Smooth muscle cell (in vitro differentiated cells): ENCODE results near the gene ITPR3. TPM values are rescaled to one million over a fixed set of nuclear protein-coding genes. Genes with fewer than 3 reads are reported as not detected.

ENCODE experiments used
- DNase-seq: peaks from one replicate; lab custom pipeline; 2025; ENCODE audit not compliant: unreplicated experiment; lab: John Stamatoyannopoulos, UW
- H2AFZ ChIP-seq: fragments of 200-600 bp; sonication (generic); 2 replicates; pipeline ENCODE4 v1.6.0; 2016; ENCODE audit warnings: antibody characterized with exemption, low read depth, mild to moderate bottlenecking
- H3F3A ChIP-seq: fragments of 200-600 bp; sonication (generic); 2 replicates; pipeline ENCODE4 v1.6.0; 2017; ENCODE audit warnings: antibody characterized with exemption, low read depth
- H3K27ac ChIP-seq: fragments of 200-600 bp; sonication (generic); 2 replicates; pipeline ENCODE4 v1.5.1; 2016; ENCODE audit warnings: low read depth, mild to moderate bottlenecking
- H3K27me3 ChIP-seq: fragments of 200-600 bp; sonication (generic); 2 replicates; pipeline ENCODE4 v1.6.1; 2016; ENCODE audit warnings: low read depth, mild to moderate bottlenecking
- H3K36me3 ChIP-seq: fragments of 200-600 bp; sonication (generic); 2 replicates; pipeline ENCODE4 v1.5.1; 2016; ENCODE audit warnings: low read depth
- H3K4me1 ChIP-seq: fragments of 200-600 bp; sonication (generic); 2 replicates; pipeline ENCODE4 v1.5.1; 2016; ENCODE audit warnings: low read depth
- H3K4me2 ChIP-seq: fragments of 200-600 bp; sonication (generic); 2 replicates; pipeline ENCODE4 v1.6.0; 2016; ENCODE audit warnings: mild to moderate bottlenecking
- H3K4me3 ChIP-seq: fragments of 200-600 bp; sonication (generic); 2 replicates; pipeline ENCODE4 v1.5.1; 2016; ENCODE audit warnings: mild to moderate bottlenecking
- H3K79me2 ChIP-seq: fragments of 200-600 bp; sonication (generic); 2 replicates; pipeline ENCODE4 v1.6.0; 2016; ENCODE audit warnings: low read depth, mild to moderate bottlenecking
- H3K9ac ChIP-seq: fragments of 200-600 bp; sonication (generic); 2 replicates; pipeline ENCODE4 v1.6.0; 2016; ENCODE audit warnings: low read depth
- H3K9me3 ChIP-seq: fragments of 200-600 bp; sonication (generic); replicated peaks from 2 replicates; pipeline ENCODE4 v1.5.1; 2016; ENCODE audit warnings: low read depth
- H4K20me1 ChIP-seq: fragments of 200-600 bp; sonication (generic); 2 replicates; pipeline ENCODE4 v1.6.0; 2016; ENCODE audit warnings: low read depth
- WGBS: methylation state at CpG from one replicate; pipeline ENCODE4 v1.1.7; 2016; ENCODE audit warnings: low lambda C conversion rate; 5-methylcytosine and 5-hydroxymethylcytosine counted together
- polyA plus RNA-seq: library from polyadenylated mRNA; unstranded; fragments of >200 nt; fragmentation: Nextera tagmentation; extraction: Ambion mirVana; gene quantifications from 2 replicates; pipeline ENCODE4 v1.2.1, GENCODE V29; 2016
- total RNA-seq: library from RNA; depleted of rRNA; stranded (reverse); fragments of >200 nt; gene quantifications from 2 replicates; pipeline ENCODE4 v1.2.3, GENCODE V29; 2014
- TF ChIP-seq, protein P1 (sequence below): fragments of 200-600 bp; sonication (generic); IDR thresholded peaks from 2 replicates; pipeline ENCODE4 v1.5.1; 2017; ENCODE audit warnings: borderline replicate concordance, mild to moderate bottlenecking, antibody characterized with exemption; ENCODE audit not compliant: insufficient read depth, poor library complexity, severe bottlenecking

ITPR3 gene
- total and polyA plus RNA-seq, 2 experiments from 2014 or later, result 2.0 to 7.4 TPM

DNA sequence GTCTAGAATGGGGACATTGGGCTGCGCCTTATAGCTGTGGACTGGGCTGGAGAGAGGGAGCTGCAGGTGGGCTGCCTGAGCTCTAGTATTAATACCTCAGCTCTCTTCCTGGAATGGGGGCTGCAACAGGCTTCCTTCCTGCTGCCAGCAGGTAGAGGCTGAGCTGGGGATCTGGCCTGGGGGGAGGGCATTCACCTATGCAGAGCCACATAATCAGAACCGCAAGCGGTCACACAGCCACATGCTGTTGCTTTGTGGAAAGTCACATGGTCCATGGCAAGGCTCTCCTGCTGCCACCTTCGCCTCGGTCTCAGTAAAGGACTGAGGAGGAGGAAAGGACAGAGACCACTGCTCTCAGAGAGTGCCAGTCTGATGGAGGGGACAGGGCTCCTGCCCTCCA, 35.7 kb downstream of the ITPR3 start:
- no peak overlapping the region for H3K4me2 ChIP-seq
- H3K79me2 ChIP-seq, result no peaks in the 10 kb centered on the region
- 87% methylated on average over 5 of the region's 5 CpGs for whole genome bisulfite sequencing

DNA sequence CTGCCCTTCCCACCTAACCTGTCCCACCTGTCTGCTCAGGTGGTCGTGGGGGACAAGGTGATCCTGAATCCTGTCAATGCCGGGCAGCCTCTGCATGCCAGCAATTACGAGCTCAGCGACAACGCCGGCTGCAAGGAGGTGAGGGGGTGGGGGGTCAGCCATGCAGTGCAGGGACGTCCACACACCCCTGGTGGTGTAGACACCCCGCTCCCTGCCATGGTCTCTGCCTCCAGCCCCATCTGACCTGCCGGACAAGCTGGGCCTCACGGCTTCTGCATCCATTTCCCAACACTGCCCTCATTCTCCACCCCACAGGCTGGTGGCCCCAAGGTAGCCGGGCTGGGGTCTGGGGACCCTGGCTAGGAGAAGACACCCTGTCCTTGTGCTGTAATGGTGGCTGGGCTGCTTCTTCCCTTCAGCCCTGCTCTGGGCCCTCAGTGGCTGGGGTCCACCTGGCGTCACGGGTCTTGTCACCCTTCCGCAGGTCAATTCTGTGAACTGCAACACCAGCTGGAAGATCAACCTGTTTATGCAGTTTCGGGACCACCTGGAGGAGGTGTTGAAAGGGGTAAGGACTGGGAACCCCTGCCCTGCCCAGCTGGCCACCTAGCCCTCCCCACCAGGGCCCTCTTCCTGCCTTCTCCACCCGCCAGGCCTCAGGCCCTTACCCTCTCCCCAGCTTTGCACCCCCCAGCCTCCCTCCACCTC, 38.0 kb downstream of the ITPR3 start:
- Histone ChIP-seq H3K36me3 (no peaks in the 10 kb centered on the region), H3K9me3 (no peaks in the 10 kb centered on the region), H3K79me2 (no peaks in the 10 kb centered on the region), H3K27ac (no peak overlapping the region), H3K4me3 (no peak overlapping the region), H4K20me1 (no peaks in the 10 kb centered on the region), H3K4me2 (no peak overlapping the region), H3K9ac (no peak overlapping the region), H3F3A (no peaks in the 10 kb centered on the region), H3K27me3 (no peaks in the 10 kb centered on the region), H2AFZ (no peak overlapping the region), H3K4me1 (no peaks in the 10 kb centered on the region)
- WGBS, result 91% methylated on average over 14 of the region's 16 CpGs
- TF ChIP-seq, protein P1, sequence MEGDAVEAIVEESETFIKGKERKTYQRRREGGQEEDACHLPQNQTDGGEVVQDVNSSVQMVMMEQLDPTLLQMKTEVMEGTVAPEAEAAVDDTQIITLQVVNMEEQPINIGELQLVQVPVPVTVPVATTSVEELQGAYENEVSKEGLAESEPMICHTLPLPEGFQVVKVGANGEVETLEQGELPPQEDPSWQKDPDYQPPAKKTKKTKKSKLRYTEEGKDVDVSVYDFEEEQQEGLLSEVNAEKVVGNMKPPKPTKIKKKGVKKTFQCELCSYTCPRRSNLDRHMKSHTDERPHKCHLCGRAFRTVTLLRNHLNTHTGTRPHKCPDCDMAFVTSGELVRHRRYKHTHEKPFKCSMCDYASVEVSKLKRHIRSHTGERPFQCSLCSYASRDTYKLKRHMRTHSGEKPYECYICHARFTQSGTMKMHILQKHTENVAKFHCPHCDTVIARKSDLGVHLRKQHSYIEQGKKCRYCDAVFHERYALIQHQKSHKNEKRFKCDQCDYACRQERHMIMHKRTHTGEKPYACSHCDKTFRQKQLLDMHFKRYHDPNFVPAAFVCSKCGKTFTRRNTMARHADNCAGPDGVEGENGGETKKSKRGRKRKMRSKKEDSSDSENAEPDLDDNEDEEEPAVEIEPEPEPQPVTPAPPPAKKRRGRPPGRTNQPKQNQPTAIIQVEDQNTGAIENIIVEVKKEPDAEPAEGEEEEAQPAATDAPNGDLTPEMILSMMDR, result no peak
- no peak for DNase-seq

More for the DNA sequence above, 35.7 kb downstream of the ITPR3 start:
- DNase-seq, result no peak
- Histone ChIP-seq H3K36me3 (no peaks in the 10 kb centered on the region), H4K20me1 (no peaks in the 10 kb centered on the region), H3K4me1 (no peaks in the 10 kb centered on the region), H3K27ac (no peak overlapping the region), H3K9me3 (no peaks in the 10 kb centered on the region), H2AFZ (no peak overlapping the region), H3F3A (no peaks in the 10 kb centered on the region), H3K4me3 (no peak overlapping the region), H3K27me3 (no peaks in the 10 kb centered on the region), H3K9ac (no peak overlapping the region)
- TF ChIP-seq, protein P1, result no peak

DNA sequence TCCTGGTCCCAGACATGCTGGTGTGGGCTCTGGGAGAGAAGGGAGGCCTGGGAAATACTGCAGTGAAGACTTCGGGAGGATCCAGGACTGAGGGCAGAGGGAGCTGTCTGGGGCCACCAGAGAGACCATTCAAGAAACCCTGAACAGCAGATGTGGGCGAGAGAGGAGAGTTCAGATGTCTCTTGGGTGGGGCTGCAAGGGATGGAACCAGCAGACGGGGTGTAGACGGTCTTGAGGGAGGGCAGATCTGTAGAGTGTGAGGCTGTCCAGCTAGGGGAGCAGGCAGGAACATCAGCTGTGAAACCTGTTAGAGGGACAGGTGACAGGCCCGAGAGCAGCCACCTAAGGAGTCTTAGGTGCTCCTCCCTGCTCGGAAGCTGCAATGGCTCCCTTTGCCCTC, 38.9 kb downstream of the ITPR3 start:
- Histone ChIP-seq H3K79me2 (no peaks in the 10 kb centered on the region), H2AFZ (no peak overlapping the region), H4K20me1 (no peaks in the 10 kb centered on the region), H3K27ac (no peak overlapping the region), H3K36me3 (no peaks in the 10 kb centered on the region), H3K9me3 (no peaks in the 10 kb centered on the region), H3K9ac (no peak overlapping the region), H3K27me3 (no peaks in the 10 kb centered on the region), H3K4me1 (no peaks in the 10 kb centered on the region), H3K4me3 (no peak overlapping the region), H3K4me2 (no peak overlapping the region), H3F3A (no peaks in the 10 kb centered on the region)
- 92% methylated on average over 6 of the region's 6 CpGs for WGBS
- DNase-seq, result no peak
- TF ChIP-seq, protein P1, result no peak
